Measurements from ENCODE around the gene NAE1.

The NAE1 gene

GRCh38 chr16:66849549-66849948 lies 18.8 kb upstream of the NAE1 start:
- no peak for DNase-seq

- no peak for DNase-seq
Measured at GRCh38 chr16:66849021-66849420, 18.2 kb upstream of the NAE1 start.

DNA sequence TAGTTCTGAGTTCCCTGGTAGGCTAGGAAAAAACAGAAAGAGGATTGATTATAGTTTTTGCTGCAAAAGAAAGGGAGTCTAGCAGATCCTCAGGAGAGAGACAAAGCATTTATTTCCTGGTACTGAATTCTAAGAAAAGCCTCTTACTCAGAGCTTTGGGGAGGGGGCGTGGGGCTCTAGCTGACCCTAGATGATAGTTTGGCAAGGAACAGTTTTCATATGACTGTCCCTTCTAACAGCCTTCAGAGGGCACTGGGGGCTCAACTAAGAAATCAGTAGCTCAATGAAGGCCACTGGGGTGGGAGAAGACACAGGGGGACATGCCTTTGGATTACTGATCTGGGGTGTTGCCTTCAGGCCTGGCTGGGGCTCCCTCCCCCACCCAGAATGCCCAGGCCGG lies 17.4 kb upstream of the NAE1 start:
- DNase-seq, result no peak

DNA sequence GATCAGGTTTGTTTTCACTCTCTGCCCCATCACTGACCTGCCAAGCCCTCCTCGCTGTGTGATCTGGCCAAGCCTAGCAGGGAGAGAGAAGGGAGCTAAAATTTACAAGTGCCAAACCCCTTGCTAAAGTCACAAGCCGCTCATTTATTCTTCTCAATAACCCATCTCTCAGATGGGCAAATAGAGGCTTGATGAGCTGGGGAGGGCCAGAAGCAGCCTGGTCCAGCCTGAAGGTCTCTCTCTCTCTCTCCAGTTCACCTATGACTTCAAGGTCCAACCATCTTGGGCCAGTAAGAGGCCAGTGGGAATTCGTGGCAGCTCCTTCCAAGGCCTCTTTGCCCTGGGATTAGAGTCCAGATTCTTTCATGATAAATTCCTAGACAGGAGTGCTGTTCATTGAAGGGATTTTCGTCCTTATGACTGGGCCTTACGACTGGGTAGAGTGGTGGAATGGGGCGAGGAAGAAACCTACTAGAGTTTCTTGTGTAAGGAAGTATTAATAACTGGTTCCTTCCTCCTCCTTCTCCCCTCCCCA lies 16.8 kb upstream of the NAE1 start:
- DNase-seq, result no peak

- DNase-seq, result no peak
Measured at GRCh38 chr16:66846831-66847230, 16.1 kb upstream of the NAE1 start.

GRCh38 chr16:66846266-66846665 lies 15.5 kb upstream of the NAE1 start:
- DNase-seq, result no peak

GRCh38 chr16:66845791-66846221 lies 15.0 kb upstream of the NAE1 start:
- no peak for DNase-seq

GRCh38 chr16:66845080-66845410 lies 14.3 kb upstream of the NAE1 start:
- no peak for DNase-seq

- no peak for DNase-seq
Measured at GRCh38 chr16:66844342-66845079, 13.7 kb upstream of the NAE1 start, which contains the start of gene CA7. TSS of gene CA7 (plus strand) at chr16:66844414. CDS start at chr16:66844488, 74 bp downstream.

DNA sequence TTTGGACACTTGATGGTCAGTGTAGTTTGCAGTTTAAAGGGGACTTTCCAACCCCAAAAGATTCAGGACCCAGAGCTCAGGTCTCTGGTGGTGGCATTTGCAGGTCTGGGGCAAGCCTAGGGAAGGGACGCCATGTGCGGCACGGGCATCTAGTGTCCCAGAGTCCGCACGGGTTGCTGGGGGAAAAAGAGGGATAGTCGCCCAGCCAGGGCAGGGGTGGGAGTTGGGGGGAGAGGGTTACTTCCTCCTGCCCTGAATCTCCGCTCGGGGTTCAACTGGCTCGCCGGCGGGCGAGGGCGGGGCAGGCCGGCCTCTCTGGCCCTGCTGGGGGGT lies 13.2 kb upstream of the NAE1 start:
- no peak for DNase-seq

- no peak for DNase-seq
Measured at GRCh38 chr16:66843191-66843590, 12.4 kb upstream of the NAE1 start.

- no peak for DNase-seq
Measured at GRCh38 chr16:66842765-66843164, 12.0 kb upstream of the NAE1 start.

- no peak for DNase-seq
Measured at GRCh38 chr16:66841366-66841765, 10.6 kb upstream of the NAE1 start.

- DNase-seq, result no peak
Measured at GRCh38 chr16:66840883-66841282, 10.1 kb upstream of the NAE1 start.

DNA sequence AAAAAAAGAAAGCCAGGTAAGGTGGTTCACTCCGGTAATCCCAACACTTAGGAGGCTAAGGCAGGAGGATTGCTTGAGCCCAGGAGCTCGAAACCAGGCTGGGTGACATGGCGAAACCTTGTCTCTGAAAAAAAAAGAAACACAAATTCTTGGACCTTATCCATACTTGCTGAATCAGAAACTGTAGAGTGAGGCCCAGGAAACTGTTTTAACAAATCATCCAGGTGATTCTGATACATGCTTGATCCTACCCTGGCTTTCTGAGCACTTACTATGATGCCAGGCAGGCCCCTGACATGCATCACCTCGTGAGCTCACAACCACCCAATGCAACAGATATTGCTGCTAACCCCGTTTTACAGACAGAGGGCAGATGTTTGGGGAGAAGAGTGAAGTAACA lies 4.0 kb upstream of the NAE1 start:
- DNase-seq, result no peak

GRCh38 chr16:66832661-66833305 lies 2.0 kb upstream of the NAE1 start:
- no peak for DNase-seq

DNA sequence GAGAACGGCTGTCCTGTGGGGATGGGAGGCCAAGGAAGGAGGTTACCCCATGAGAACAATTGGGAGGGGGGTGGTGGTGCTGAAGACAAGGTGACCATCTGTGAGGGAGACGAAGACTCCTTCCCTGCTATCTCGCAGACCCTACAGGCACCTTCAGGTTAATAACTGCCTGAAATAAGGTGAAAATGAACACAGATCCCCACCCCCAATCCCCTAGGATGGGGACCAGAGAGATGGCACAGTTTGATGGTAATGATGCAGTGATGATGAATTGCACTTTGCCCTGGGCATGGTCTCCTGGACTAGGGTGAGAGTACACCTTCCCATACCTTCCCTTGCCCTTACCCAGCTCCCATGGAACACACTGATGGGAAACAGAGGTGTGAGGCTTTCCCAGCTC lies 1.4 kb upstream of the NAE1 start:
- DNase-seq, result no peak

DNA sequence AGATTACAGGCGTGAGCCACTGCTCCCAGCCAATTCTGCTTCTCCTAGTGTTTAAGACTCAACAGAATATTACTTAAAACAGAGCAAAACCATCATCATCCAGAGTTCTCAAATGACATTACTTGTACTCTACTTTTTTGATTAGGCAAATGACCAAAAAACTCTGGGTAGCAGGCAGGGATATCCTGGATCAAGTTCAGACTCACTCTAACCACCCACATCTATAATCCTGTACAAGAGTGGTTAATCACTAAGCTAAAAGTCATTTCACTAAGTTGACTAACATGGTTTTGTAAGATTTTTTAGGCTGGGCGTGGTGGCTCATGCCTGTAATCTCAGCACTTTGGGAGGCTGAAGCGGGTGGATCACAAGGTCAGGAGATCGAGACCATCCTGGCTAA lies 6.8 kb downstream of the NAE1 start:
- no peak for DNase-seq

DNA sequence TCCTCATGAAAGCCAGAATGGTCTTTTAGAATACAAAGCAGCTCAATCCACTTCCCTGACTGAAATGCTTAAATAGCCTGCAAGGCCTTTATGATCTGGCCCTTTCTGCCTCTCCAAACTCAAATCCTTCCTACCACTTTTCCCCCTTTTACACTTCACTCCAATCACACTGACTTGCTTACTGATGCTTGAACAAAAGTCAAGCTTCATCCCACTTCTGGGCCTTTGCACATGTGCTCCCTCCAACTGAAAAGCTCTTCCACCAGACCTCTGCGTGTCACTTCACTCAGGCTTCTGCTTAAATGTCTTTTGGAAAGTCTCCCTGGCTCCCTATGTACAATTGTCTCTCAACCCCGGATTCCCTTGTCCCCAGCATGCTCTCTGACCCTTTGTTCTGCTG lies 16.0 kb downstream of the NAE1 start:
- no peak for DNase-seq

GRCh38 chr16:66811043-66811442 lies 19.7 kb downstream of the NAE1 start:
- no peak for DNase-seq

DNA sequence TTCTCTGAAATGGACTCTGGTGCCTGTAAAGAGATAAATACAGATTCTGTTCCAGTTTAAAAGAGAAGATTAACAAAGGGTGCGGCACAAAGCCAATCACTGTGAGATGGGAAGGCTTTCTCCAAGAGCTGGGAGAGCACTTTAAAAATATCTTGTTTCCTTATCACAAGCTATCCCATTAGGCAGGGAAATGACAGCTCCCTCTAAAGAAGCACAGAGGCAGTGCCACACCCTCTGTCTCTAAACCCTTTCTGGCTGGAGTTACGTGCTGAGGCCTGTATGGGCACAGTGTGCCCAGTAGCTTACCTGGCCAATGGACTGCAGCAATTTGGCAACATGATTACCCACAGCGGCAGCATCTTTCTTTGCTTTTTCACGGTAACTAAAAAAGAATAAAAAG lies 20.4 kb downstream of the NAE1 start:
- no peak for DNase-seq

GRCh38 chr16:66809765-66810164 lies 21.0 kb downstream of the NAE1 start:
- no peak for DNase-seq

- DNase-seq, result no peak
Measured at GRCh38 chr16:66802159-66802558, 28.6 kb downstream of the NAE1 start.

- no peak for DNase-seq
Measured at GRCh38 chr16:66801320-66802105, 29.3 kb downstream of the NAE1 start, which contains the start of gene TERB1. TSS of gene TERB1 (minus strand) at chr16:66801584. CDS start at chr16:66796798, 4,786 bp downstream.
